HT1080 (cell line): ENCODE results near the gene ASAP3. TPM values are rescaled to one million over a fixed set of nuclear protein-coding genes. Genes with fewer than 3 reads are reported as not detected.

ENCODE experiments used
- DNase-seq: peaks from one replicate; pipeline ENCODE4 v3.0.0-alpha.2; 2015; ENCODE audit warnings: low read depth
- total RNA-seq: library from RNA; depleted of rRNA; stranded (reverse); fragments of >200 nt; shearing (Covaris generic); gene quantifications from 2 replicates; pipeline ENCODE4 v1.2.3, GENCODE V29; 2014

The ASAP3 gene
- total RNA-seq, 1 experiment from 2014 or later = 2.2 TPM

DNA sequence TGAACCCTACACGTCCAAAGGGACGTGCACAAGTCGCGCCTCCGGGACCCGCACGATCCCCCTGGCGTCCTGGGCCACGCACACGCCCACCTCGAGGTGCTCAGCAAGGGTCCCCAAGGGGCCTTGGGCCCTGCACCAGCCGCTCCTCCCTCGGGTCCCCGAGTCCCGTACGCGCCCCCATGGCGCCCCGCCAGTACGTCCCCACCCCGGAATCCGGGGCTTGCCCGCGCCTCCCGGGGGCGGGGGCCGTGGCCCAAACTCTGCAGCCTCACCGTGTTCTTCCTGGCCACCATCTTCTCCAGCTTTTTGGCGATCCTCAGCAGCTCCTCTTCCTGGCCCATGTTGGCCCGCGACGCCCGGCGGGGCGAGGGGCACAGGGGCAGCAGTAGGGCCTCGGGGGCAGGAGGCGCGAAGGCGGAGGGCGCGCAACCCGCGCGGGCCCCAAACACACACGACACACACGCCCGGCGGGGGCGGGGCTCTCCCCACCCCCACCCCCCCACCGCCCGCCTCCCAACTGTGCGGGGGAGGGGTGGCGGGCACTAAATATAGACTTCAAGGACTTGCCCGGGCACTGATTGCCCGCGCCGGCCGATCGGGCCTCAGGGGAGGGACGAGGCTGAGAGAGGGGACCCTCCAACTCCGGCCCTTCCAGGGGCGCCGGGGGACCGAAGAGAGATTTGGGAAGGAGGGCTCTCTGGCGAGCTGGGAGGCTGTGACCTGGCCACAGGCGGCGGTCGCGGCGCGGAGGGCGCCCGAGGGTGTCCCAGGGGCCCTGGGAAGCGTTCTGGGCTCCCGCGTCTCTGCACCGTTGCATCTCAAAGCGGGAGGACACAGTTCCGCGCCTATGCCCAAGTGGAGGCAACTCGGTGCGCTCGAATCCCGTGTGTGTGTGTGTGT, 59.4 kb downstream of the ASAP3 start, which contains the start of gene TCEA3:
Gene TCEA3 (minus strand): TSS at position 456 of the 900 bp plus-strand sequence. CDS start 115 bp downstream, at position 341.
- DNase-seq = no peak

- no peak for DNase-seq
Measured at GRCh38 chr1:23423415-23424292, 60.3 kb downstream of the ASAP3 start.

- DNase-seq = no peak
Measured at GRCh38 chr1:23422941-23423340, 61.0 kb downstream of the ASAP3 start.

DNA sequence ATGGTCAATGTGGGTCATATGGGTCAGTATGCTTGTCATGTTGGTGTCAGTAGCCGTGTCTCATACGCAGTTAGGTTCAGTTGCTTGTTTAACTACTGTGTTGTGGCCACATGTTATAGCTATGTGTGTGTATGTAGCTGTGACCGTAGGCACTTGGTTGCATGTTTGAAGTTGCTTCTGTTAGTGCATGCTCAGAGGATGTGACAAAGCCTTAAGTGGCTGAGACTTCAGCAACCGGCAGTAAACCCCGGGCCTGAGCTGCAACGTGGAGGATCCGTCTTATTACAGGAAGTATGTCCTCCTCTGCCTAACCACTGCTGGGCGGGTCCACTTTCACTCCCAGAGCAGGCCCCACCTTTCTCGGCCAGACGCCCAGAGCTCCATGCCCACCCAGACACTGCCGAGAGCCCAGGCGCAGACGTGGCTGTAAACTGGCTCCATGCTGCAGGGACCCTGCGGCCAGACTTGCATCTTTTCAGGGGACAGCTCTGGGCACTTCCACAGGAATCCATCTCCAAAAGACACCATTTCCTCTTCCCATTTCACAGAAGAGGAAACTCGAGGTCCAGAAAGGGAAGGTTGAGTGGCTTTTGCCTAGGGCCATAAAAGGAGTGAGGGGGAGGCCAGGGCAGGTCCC, 61.6 kb downstream of the ASAP3 start:
- peak; percentile 73 for DNase-seq

DNA sequence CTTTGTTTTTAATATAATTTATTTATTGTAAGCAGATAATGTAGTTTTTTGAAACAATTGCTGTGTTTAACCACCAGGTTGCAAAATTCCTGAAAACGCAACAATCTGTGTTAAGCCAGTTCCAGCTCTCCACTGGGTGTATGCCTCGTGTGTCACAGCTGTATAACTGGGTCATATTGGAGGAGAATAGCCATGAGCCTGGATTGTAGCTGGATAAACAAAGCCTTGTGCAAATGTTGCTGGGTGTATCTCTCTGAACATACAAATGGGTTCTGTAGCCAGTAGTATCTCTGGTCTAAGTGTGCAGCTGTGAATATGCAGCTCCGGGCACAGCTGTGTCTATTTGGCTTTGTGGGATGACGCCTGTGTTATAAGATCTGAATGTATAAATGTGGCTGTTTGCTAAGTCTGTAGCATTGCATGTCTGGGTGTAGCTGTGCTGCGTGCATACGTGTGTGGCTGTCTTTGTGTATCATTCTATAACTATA, 62.2 kb downstream of the ASAP3 start:
- DNase-seq = no peak

DNA sequence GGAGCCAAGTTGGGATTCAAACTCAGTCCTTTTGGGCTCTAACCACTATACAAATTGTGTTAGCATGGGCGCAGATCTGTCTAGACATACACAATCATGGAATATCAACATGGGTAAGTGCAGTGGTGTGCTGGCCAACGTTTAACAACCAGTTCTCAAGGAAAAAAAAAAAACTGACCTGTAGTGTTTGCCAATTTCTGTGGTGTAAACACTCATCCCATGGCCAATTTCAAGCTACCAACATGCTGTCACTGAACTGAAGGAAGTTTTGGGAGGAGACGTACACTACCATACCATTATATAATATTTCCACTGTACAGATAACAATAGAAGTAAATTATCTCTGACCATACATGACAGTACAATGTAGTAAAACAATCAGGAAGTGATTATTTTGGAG, 62.6 kb downstream of the ASAP3 start:
- no peak for DNase-seq

GRCh38 chr1:23420778-23421177, 63.2 kb downstream of the ASAP3 start:
- DNase-seq = no peak

DNA sequence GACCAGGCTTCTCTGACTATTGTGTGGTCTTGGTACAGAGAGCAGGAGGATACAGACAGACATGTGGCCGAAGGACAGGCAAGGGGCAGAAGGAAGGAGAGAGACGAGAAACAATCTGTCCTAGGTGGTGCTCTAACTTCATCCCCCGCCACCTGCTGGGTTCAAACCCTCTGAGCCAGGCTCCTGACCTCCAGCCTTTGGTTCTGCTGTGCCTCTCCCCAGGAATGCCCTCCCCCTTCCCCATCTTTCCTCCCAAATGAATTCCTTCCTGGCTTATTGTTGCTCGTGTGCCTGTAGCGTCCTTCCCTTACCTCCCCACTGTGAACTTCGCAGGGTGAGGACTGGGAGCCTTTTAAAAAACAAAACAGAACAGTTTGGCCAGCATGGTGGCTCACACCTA, 64.8 kb downstream of the ASAP3 start:
- DNase-seq = no peak

- DNase-seq = no peak
Measured at GRCh38 chr1:23417570-23417969, 66.4 kb downstream of the ASAP3 start.

DNA sequence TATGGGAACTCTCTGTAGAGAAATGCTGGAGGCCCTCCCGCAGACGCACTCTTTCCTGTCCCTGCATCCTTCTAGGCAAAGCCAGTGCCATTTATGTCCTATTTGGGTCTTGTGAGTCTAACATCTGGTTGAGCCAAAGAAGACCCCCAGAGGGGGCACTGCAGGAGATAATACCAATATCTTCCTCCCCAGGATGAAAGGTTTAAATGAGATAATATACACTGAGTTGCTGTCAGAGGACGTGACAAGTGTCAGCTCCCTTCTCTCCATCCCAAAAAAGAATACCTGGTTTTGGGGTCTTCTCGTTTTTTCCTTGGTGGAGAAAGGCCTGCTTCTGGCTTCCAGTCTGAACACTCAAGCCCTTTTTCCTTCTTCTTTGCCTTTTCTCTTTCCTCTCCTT, 67.0 kb downstream of the ASAP3 start:
- no peak for DNase-seq

- DNase-seq = no peak
Measured at GRCh38 chr1:23408797-23409290, 75.1 kb downstream of the ASAP3 start.

- DNase-seq = no peak
Measured at GRCh38 chr1:23407016-23407630, 76.9 kb downstream of the ASAP3 start.

GRCh38 chr1:23405946-23406345, 78.0 kb downstream of the ASAP3 start:
- no peak for DNase-seq

DNA sequence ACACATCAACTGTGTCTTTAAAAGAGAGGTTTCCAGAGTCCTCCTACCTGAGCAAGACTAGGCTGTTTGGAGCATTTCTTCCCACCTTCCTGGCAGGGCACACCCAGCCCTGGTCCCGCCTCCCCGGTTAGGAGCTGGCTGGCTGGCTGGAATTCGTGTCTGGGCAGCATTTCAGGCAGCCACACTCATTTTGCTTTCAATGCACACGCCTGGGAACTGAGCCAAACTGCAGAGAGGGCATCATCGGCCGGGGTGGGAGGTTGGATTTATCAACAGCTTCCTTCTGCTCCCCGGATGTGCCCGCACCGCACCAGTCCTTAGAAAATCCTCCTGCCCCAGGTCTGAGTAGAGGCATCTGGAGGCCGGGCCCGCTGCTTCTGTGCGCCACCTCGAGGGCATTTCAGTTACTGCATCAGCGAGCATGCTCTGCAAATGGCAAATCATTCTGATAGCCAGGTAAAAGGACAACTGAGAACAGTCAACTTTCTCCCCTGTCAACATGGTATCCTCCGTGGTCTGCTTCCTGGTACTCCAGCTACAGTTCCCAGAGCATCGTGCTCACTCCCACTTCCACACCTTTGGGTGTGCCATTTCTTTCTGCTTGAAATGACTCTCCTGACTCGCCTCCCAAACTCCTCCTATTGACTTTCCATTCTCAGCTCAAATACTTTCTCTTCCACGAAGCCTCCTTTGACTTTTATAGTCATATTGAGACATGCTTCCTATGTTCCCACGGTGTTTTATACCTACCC, 80.1 kb downstream of the ASAP3 start:
- peak; percentile 97 for DNase-seq

- no peak for DNase-seq
Measured at GRCh38 chr1:23403355-23403734, 80.6 kb downstream of the ASAP3 start.

GRCh38 chr1:23403038-23403336, 81.0 kb downstream of the ASAP3 start:
- DNase-seq = peak; percentile 77

DNA sequence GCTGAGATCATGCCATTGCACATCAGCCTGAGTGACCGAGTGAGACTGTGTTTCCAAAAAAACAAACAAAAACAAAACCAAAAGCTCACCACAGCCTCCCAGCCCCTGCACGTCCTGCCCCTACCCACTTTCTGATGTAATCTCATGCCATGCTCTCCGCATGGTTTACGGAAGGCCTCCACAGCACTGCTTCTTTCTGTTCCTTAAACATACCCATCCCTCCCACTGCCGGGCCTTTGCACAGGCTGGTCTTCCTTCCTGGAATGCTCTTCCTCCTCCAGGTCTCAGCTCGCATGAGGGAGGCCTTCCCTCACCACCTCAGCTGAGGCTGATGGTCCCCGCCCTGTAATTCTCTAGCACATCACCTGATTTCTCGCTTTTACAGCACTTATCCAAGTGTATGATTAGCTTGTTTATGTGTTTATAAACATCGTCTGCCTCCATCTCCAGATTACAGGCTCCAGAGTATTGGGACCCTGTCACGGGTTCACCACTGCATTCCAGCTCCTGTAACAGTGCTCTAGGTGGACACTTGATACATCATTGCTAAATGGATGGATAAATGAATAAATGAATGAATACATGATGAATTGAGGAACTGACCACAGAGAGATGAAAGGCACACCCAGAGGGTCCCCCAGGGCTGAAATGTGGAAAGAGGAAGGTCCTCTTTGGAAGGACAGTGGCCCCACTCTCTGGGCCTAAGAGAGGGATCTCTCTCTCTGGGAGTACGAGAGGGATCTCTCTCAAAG, 81.5 kb downstream of the ASAP3 start:
- DNase-seq = no peak

GRCh38 chr1:23401313-23401712, 82.7 kb downstream of the ASAP3 start:
- DNase-seq = no peak

DNA sequence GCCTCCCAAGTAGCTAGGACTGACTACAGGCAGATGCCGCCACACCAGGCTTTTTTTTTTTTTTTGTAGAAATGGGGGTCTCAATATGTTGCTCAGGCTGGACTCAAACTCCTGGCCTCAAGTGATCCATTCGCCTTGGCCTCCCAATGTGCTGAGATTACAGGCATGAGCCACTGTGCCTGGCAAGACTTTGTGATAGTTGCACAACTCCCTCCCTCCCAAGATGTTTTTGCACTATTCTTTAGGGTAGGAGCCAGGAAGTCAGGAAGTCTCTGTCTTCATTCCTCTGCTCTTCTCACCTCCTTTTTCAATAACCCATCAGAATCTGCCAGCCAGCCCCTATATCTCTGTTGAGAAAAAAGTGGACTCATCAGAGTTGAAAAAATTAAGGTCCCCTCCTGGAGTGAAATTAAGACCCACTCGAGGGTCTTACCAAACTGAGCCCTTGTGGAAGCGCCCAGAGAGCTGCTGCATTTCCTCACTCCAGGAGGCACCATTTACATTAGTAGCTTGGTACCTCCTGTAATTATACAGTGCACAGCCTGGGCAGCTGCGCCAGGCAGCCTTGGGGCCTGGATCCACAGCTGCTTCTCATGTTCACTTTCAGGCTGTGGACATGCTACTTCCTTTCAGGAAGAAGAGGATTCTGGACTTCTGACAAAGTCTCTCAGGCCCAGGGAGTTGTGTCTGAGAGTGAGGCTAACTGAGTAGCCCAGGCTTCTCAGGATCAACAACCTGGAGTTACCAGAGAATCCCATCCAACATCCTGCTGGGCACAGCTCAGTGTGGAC, 83.5 kb downstream of the ASAP3 start:
- no peak for DNase-seq
